CD4-positive, alpha-beta T cell (primary cell): ENCODE measurements around the gene SLC25A1. TPM values are rescaled to one million over a fixed set of nuclear protein-coding genes. Genes with fewer than 3 reads are reported as not detected.

Source experiments
- ATAC-seq: fragments of 200-7000 bp; cut with Tn5 transposase; one replicate; pipeline ENCODE4 v1.10.0; 2022; ENCODE audit warnings: mild to moderate bottlenecking; ENCODE audit not compliant: poor library complexity
- CTCF ChIA-PET: fragments of 350-600 bp; sonication (Branson Sonifier 250); formaldehyde crosslinking; loops from one replicate; lab custom pipeline; 2021; ENCODE audit warnings: antibody characterized with exemption, inconsistent platforms; lab: Charles Lee
- POLR2A ChIA-PET: fragments of 350-600 bp; sonication (Branson Sonifier 250); formaldehyde crosslinking; loops from one replicate; lab custom pipeline; 2021; ENCODE audit warnings: antibody characterized with exemption, inconsistent platforms; lab: Charles Lee
- DNase-seq, 14 experiments: peaks; one replicate each; pipeline ENCODE4 v3.0.0-alpha.2; 2013 to 2020; ENCODE audit warnings: mixed read lengths in 2 of 14
- H3K27ac ChIP-seq, 2 donors: one replicate each; pipeline versions ENCODE4 v1.5.1 to v1.7.0; 2013; ENCODE audit warnings: low read length in 2 of 2, low read depth in 1 of 2, mild to moderate bottlenecking in 1 of 2
- H3K27me3 ChIP-seq, 2 experiments: 1 replicate in 1 of 2; 2 replicates in 1 of 2; pipeline versions ENCODE4 v1.6.1 to v1.7.0; 2013; ENCODE audit warnings: low read length in 2 of 2, control low read depth in 1 of 2, mild to moderate bottlenecking in 1 of 2, moderate library complexity in 1 of 2; ENCODE audit not compliant: insufficient read depth in 2 of 2, control insufficient read depth in 1 of 2
- H3K36me3 ChIP-seq: one replicate; pipeline ENCODE4 v1.6.1; 2013; ENCODE audit warnings: low read length, control low read depth; ENCODE audit not compliant: insufficient read depth
- H3K4me1 ChIP-seq: one replicate; pipeline ENCODE4 v1.6.1; 2013; ENCODE audit warnings: low read length, control low read depth; ENCODE audit not compliant: insufficient read depth
- H3K4me3 ChIP-seq: one replicate; pipeline ENCODE4 v1.5.1; 2013; ENCODE audit warnings: mild to moderate bottlenecking, low read length, moderate library complexity
- H3K9me3 ChIP-seq, 2 experiments: 1 replicate in 1 of 2; 2 replicates in 1 of 2; pipeline versions ENCODE4 v1.6.1 to v1.7.0; 2013; ENCODE audit warnings: low read length in 2 of 2, mild to moderate bottlenecking in 2 of 2, control low read depth in 1 of 2, moderate library complexity in 1 of 2; ENCODE audit not compliant: control insufficient read depth in 1 of 2, insufficient read depth in 1 of 2
- H3K27ac Mint-ChIP-seq: one replicate; pipeline ENCODE4 v1.8.0; 2020; ENCODE audit warnings: mixed read lengths
- H3K27me3 Mint-ChIP-seq: one replicate; pipeline ENCODE4 v1.8.0; 2021; ENCODE audit warnings: mixed read lengths
- H3K36me3 Mint-ChIP-seq: one replicate; pipeline ENCODE4 v1.8.0; 2021; ENCODE audit warnings: low read depth, mixed read lengths
- H3K4me1 Mint-ChIP-seq: one replicate; pipeline ENCODE4 v1.8.0; 2021; ENCODE audit warnings: low read depth, mixed read lengths
- H3K4me3 Mint-ChIP-seq: one replicate; pipeline ENCODE4 v1.8.0; 2020; ENCODE audit warnings: mild to moderate bottlenecking, mixed read lengths
- H3K9me3 Mint-ChIP-seq: one replicate; pipeline ENCODE4 v1.8.0; 2020; ENCODE audit warnings: mixed read lengths
- CTCF ChIP-seq: fragments of 200-600 bp; IDR thresholded peaks from one replicate; pipeline ENCODE4 v1.8.0; 2022; ENCODE audit warnings: antibody characterized with exemption, mild to moderate bottlenecking
- intact Hi-C, 2 experiments: fragments of 100-400 bp; cut with DNase I in 1 of 2; cut with micrococcal nuclease in 1 of 2; formaldehyde crosslinking; loops; one replicate each; pipeline versions ENCODE4 v1.15.1 to v1.9.0; 2023 to 2025; cut with DNase I, micrococcal nuclease
- total RNA-seq, 174 experiments: library from RNA in 2 of 174; stranded (reverse) in 2 of 174; gene quantifications; one replicate each; pipeline ENCODE4 v1.2.3 and lab custom pipeline; 2021 to 2026

The SLC25A1 gene
- total RNA-seq, 2 experiments from 2014 or later = 17.6 to 18.0 TPM

GRCh38 chr22:19194766-19195536, 16.4 kb upstream of the SLC25A1 start:
- H3K4me3 Mint-ChIP-seq = no peak overlapping the region
- no peak overlapping the region for H3K27ac Mint-ChIP-seq
- Histone ChIP-seq H3K36me3 (no peaks in the 10 kb centered on the region), H3K9me3 (no peaks in the 10 kb centered on the region), H3K4me3 (no peak overlapping the region), H3K27ac (no peak overlapping the region), H3K27me3 (no peaks in the 10 kb centered on the region), H3K4me1 (peaks cover 8% of the 10 kb centered on the region)
- intact Hi-C loops = loop anchor here in 1 of 2 experiments (2.0 kb wide), 1 partner anchor 38 kb away; no protein-coding TSS in a partner anchor
- no peak for TF ChIP-seq CTCF
- no peaks in the 10 kb centered on the region for H3K4me1 Mint-ChIP-seq
- ChIA-PET POLR2A (no interaction called here), CTCF (no interaction called here)
- H3K9me3 Mint-ChIP-seq = no peaks in the 10 kb centered on the region
- ATAC-seq = no peak
- H3K27me3 Mint-ChIP-seq = no peaks in the 10 kb centered on the region
- H3K36me3 Mint-ChIP-seq = no peaks in the 10 kb centered on the region
- DNase-seq = no peak

GRCh38 chr22:19193879-19194278, 15.3 kb upstream of the SLC25A1 start:
- POLR2A ChIA-PET = no interaction called here
- Mint-ChIP-seq H3K27ac (no peak overlapping the region), H3K4me3 (no peak overlapping the region), H3K27me3 (no peaks in the 10 kb centered on the region), H3K9me3 (no peaks in the 10 kb centered on the region), H3K4me1 (no peaks in the 10 kb centered on the region), H3K36me3 (no peaks in the 10 kb centered on the region)
- Histone ChIP-seq H3K27me3 (no peaks in the 10 kb centered on the region), H3K9me3 (no peaks in the 10 kb centered on the region), H3K4me3 (no peak overlapping the region), H3K36me3 (no peaks in the 10 kb centered on the region), H3K4me1 (peaks cover 8% of the 10 kb centered on the region), H3K27ac (no peak overlapping the region)
- ATAC-seq = no peak
- CTCF ChIA-PET = no interaction called here
- intact Hi-C loops = loop anchor here in 1 of 2 experiments (2.0 kb wide), 1 partner anchor 37 kb away; no protein-coding TSS in a partner anchor
- no peak for DNase-seq
- TF ChIP-seq CTCF = no peak

DNA sequence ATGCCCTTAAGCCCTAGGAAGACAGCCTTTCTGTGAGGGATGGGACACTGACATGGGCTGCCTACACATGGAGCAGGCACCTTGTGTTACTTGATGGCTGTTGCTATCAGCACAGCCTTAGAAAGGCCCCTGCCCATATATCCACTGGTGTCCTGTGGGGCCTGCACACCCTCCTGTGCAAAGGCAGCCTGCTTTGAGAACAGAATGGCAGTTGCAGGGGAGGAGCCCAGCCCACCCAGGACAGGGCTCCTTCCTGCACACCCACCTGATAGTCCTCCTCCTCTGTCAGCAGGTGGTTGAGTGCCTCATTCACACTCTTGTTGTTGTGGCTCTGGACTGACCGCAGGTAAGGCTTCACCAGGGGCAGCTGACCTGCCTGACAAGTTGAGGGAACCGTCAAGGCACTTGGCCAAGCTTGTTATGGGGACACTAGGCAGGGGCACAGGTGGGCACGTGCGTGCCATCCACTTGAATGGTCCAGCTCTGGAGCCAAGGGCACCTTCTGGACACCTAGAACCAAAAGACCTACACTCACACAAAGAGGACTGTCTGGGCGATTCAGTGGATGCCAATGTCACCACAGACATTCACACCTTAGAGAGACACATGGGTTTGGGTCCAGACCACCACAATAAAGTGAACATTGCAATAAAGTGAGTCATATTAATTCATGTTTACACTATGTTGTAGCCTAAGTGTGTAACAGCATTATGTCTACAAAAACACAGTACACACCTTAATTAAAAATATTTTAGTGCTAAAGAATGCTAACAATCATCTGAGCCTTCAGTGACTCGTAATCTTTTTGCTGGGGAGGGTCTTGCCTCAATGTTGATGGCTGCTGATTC, 9.4 kb upstream of the SLC25A1 start:
- TF ChIP-seq CTCF = no peak
- Mint-ChIP-seq H3K9me3 (no peaks in the 10 kb centered on the region), H3K36me3 (no peaks in the 10 kb centered on the region), H3K27ac (no peak overlapping the region), H3K27me3 (no peaks in the 10 kb centered on the region), H3K4me1 (no peaks in the 10 kb centered on the region), H3K4me3 (no peak overlapping the region)
- ATAC-seq = no peak
- H3K4me3 ChIP-seq = no peak overlapping the region
- H3K27me3 ChIP-seq = no peaks in the 10 kb centered on the region
- no peaks in the 10 kb centered on the region for H3K4me1 ChIP-seq
- DNase-seq = no peak
- no peak overlapping the region for H3K27ac ChIP-seq
- no peaks in the 10 kb centered on the region for H3K36me3 ChIP-seq
- no peaks in the 10 kb centered on the region for H3K9me3 ChIP-seq
- CTCF ChIA-PET = no interaction called here
- POLR2A ChIA-PET = no interaction called here
- intact Hi-C loops = no loop called here
